Right atrium auricular region (tissue), 2 donors: ENCODE data around the gene SLC12A6. TPM values are rescaled to one million over a fixed set of nuclear protein-coding genes. Genes with fewer than 3 reads are reported as not detected.
"Not testable (repeated sequence)": the region's sequence is repeated elsewhere in the genome, so short reads cannot be mapped to it uniquely, and the experiment has no call there.

Source experiments
- DNase-seq: peaks from one replicate; pipeline ENCODE4 v3.0.0-alpha.2; 2019; ENCODE audit warnings: low spot score
- H3K27ac ChIP-seq, 2 donors: fragments of 200-600 bp; sonication (generic); 1 replicate in 1 of 2; 2 replicates in 1 of 2; pipeline ENCODE4 v1.5.1; 2016 to 2019
- H3K27me3 ChIP-seq, 2 donors: fragments of 200-600 bp; sonication (generic); one replicate each; pipeline versions ENCODE4 v1.5.1 to v1.6.0; 2017 to 2019
- H3K36me3 ChIP-seq: fragments of 200-600 bp; sonication (generic); one replicate; pipeline ENCODE4 v1.5.1; 2016
- H3K4me1 ChIP-seq, 2 donors: fragments of 200-600 bp; sonication (generic); one replicate each; pipeline versions ENCODE4 v1.5.1 to v1.6.0; 2017 to 2019
- H3K4me3 ChIP-seq, 2 donors: fragments of 200-600 bp; sonication (generic); 1 replicate in 1 of 2; 2 replicates in 1 of 2; pipeline ENCODE4 v1.5.1; 2017 to 2019; ENCODE audit warnings: mild to moderate bottlenecking in 1 of 2, moderate library complexity in 1 of 2
- H3K9me3 ChIP-seq, 2 donors: fragments of 200-600 bp; sonication (generic); one replicate each; pipeline ENCODE4 v1.5.1; 2019
- total RNA-seq, 2 donors: library from RNA; depleted of rRNA; stranded (reverse); fragments of >200 nt; gene quantifications; one replicate each; pipeline ENCODE4 v1.1.0, GENCODE V29; 2016
- TF ChIP-seq, protein P1 (sequence below), 2 donors: fragments of 200-600 bp; sonication (generic); IDR thresholded peaks; one replicate each; pipeline ENCODE4 v1.5.1; 2019; ENCODE audit warnings: antibody characterized with exemption in 2 of 2

The SLC12A6 gene
- total RNA-seq, 2 donors from 2014 or later: 21.1 to 21.6 TPM

GRCh38 chr15:34353627-34354026 lies 16.0 kb upstream of the SLC12A6 start:
- TF ChIP-seq, protein P1, sequence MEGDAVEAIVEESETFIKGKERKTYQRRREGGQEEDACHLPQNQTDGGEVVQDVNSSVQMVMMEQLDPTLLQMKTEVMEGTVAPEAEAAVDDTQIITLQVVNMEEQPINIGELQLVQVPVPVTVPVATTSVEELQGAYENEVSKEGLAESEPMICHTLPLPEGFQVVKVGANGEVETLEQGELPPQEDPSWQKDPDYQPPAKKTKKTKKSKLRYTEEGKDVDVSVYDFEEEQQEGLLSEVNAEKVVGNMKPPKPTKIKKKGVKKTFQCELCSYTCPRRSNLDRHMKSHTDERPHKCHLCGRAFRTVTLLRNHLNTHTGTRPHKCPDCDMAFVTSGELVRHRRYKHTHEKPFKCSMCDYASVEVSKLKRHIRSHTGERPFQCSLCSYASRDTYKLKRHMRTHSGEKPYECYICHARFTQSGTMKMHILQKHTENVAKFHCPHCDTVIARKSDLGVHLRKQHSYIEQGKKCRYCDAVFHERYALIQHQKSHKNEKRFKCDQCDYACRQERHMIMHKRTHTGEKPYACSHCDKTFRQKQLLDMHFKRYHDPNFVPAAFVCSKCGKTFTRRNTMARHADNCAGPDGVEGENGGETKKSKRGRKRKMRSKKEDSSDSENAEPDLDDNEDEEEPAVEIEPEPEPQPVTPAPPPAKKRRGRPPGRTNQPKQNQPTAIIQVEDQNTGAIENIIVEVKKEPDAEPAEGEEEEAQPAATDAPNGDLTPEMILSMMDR (IDR thresholded peaks at IDR 0.05): no peak

GRCh38 chr15:34352996-34353395 lies 15.4 kb upstream of the SLC12A6 start:
- not testable (repeated sequence) for H3K4me1 ChIP-seq, H3K27ac ChIP-seq, H3K36me3 ChIP-seq, H3K4me3 ChIP-seq, H3K27me3 ChIP-seq, DNase-seq, H3K9me3 ChIP-seq

More at GRCh38 chr15:34353627-34354026, 16.0 kb upstream of the SLC12A6 start:
- no peaks in the 10 kb centered on the region for H3K4me1 ChIP-seq
- peaks cover 4% of the 10 kb centered on the region for H3K36me3 ChIP-seq
- no peak overlapping the region for H3K27ac ChIP-seq
- H3K27me3 ChIP-seq: no peaks in the 10 kb centered on the region
- H3K9me3 ChIP-seq: no peaks in the 10 kb centered on the region
- no peak for DNase-seq
- no peak overlapping the region for H3K4me3 ChIP-seq

GRCh38 chr15:34349769-34350168 lies 12.2 kb upstream of the SLC12A6 start:
- H3K4me1 ChIP-seq: no peaks in the 10 kb centered on the region
- no peaks in the 10 kb centered on the region for H3K36me3 ChIP-seq
- H3K4me3 ChIP-seq: no peak overlapping the region
- TF ChIP-seq, protein P1 (IDR thresholded peaks at IDR 0.05): no peak
- DNase-seq: no peak
- H3K27ac ChIP-seq: no peak overlapping the region
- no peaks in the 10 kb centered on the region for H3K27me3 ChIP-seq
- no peaks in the 10 kb centered on the region for H3K9me3 ChIP-seq

GRCh38 chr15:34348735-34349300 lies 11.2 kb upstream of the SLC12A6 start:
- TF ChIP-seq, protein P1 (IDR thresholded peaks at IDR 0.05): no peak
- no peaks in the 10 kb centered on the region for H3K4me1 ChIP-seq
- no peak overlapping the region for H3K27ac ChIP-seq
- H3K27me3 ChIP-seq: no peaks in the 10 kb centered on the region
- no peak overlapping the region for H3K4me3 ChIP-seq
- no peaks in the 10 kb centered on the region for H3K9me3 ChIP-seq
- H3K36me3 ChIP-seq: no peaks in the 10 kb centered on the region
- no peak for DNase-seq

DNA sequence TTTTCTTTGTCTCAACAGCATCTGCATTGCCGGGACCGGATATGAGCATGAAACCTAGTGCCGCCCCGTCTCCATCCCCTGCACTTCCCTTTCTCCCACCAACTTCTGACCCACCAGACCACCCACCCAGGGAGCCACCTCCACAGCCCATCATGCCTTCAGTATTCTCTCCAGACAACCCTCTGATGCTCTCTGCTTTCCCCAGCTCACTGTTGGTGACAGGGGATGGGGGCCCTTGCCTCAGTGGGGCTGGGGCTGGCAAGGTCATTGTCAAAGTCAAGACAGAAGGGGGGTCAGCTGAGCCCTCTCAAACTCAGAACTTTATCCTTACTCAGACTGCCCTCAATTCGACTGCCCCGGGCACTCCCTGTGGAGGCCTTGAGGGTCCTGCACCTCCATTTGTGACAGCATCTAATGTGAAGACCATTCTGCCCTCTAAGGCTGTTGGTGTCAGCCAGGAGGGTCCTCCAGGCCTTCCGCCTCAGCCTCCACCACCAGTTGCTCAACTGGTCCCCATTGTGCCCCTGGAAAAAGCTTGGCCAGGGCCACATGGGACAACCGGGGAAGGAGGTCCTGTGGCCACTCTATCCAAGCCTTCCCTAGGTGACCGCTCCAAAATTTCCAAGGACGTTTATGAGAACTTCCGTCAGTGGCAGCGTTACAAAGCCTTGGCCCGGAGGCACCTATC lies 10.5 kb upstream of the SLC12A6 start:
- TF ChIP-seq, protein P1 (IDR thresholded peaks at IDR 0.05): no peak
- Histone ChIP-seq H3K9me3 (no peaks in the 10 kb centered on the region), H3K27me3 (no peaks in the 10 kb centered on the region), H3K36me3 (no peaks in the 10 kb centered on the region), H3K4me1 (no peaks in the 10 kb centered on the region), H3K4me3 (no peak overlapping the region), H3K27ac (no peak overlapping the region)
- no peak for DNase-seq

DNA sequence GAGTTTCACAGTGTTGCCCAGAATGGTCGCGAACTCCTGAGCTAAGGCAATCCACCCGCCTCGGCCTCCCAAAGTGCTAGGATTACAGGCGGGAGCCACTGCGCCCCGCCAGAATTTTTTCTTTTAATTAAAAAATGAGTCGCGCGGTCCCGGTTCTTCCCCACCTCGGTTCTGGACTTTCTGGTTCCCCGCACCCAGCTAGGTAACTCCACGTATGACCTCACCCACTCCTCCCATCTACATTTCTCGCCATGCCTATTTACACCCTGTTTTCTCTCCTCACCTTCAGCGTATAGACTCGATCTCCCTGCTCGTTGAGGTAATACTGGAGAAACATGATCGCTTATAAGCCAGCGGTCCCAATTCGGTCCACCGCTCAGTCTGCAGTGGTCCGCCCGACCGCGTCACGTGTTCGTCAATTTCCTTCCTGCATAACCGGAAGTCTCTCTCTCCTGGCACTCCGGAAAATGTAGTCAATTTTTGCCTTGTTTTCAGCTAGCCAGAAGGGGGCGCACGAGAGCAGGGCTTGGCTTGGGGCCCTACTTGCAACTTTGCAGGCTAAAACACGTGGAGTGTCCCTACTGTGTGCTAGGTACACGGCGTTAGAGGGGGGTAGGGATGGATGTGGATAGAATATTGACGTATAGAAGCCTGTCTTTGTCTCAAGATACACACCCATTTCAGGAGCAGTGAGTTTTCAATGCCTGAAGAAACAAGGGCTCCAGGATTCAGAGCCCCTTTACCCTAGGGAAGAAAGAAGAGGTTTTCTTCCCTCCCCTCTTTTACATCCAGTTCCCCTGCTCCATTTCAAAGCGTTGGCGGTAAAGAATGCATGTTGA lies 5.4 kb upstream of the SLC12A6 start, which contains the start of the genes NOP10 and NUTM1:
Gene NOP10 (minus strand): TSS at position 400 of the 839 bp plus-strand sequence. CDS start 63 bp downstream, at position 337.
Gene NUTM1 (plus strand): TSS at position 579 of the 839 bp plus-strand sequence. CDS start 382 bp downstream, outside the sequence.
- Histone ChIP-seq H3K27ac (peak within 1 kb of the TSS; percentile 88 to 90), H3K4me1 (peaks cover 0 to 22% of the 10 kb centered on the region in 2 donors), H3K27me3 (no peaks in the 10 kb centered on the region), H3K36me3 (peaks cover 12% of the 10 kb centered on the region), H3K4me3 (peak within 1 kb of the TSS; percentile 78 to 86), H3K9me3 (no peaks in the 10 kb centered on the region)
- DNase-seq: peak; percentile 95
- TF ChIP-seq, protein P1 (IDR thresholded peaks at IDR 0.05): peak; percentile 95

DNA sequence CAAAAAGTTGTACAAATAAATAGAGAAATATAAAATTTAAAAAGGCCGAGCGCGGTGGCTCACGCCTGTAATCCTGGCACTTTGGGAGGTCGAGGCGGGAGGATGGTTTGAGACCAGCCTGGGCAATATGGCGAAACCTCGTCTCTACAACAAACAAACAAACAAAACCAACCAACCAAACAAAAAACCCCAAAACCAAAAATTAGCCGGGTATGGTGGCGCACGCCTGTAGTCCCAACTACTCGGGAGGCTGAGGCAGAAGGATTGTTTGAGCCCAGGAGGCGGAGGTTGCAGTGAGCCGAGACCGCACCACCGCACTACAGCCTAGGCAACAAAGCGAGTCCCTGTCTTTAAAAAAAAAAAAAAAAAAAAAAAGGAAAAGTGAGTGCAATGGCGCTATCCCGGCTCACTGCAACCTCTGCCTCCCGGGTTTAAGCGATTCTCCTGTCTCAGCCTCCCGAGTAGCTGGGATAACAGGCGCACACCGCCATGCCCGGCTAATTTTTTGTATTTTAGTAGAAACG lies 4.7 kb upstream of the SLC12A6 start:
- Histone ChIP-seq H3K36me3 (peaks cover 12% of the 10 kb centered on the region), H3K4me3 (peak overlapping the region; percentile 78 to 86), H3K27ac (peak overlapping the region; percentile 88 to 90), H3K4me1 (peaks cover 0 to 22% of the 10 kb centered on the region in 2 donors)
- not testable (repeated sequence) for H3K9me3 ChIP-seq, H3K27me3 ChIP-seq, DNase-seq
